Thyroid gland (tissue), 4 donors: ENCODE data around the gene GDNF.

Experiments
- CTCF ChIP-seq, 6 experiments: fragments of 200-600 bp in 3 of 6; fragments of 450-650 bp in 3 of 6; sonication (generic) in 3 of 6; IDR thresholded peaks; one replicate each; pipeline ENCODE4 v1.5.1; 2016 to 2019; ENCODE audit warnings: antibody characterized with exemption in 6 of 6, mild to moderate bottlenecking in 2 of 6, inconsistent platforms in 1 of 6, moderate library complexity in 1 of 6
- POLR2A ChIP-seq, 2 donors: fragments of 450-650 bp; IDR thresholded peaks; one replicate each; pipeline ENCODE4 v1.6.1; 2017; ENCODE audit warnings: antibody characterized with exemption in 2 of 2, mild to moderate bottlenecking in 2 of 2, moderate library complexity in 1 of 2

- no peak for TF ChIP-seq POLR2A (IDR thresholded peaks at IDR 0.05)
- no peak for TF ChIP-seq CTCF (IDR thresholded peaks at IDR 0.05)
Measured at GRCh38 chr5:37830348-37830747, 9.5 kb downstream of the GDNF start.
